NCI-H1092 (cell line): ENCODE measurements around the gene CLTB.

Source experiments
- DNase-seq: peaks from one replicate; lab custom pipeline; 2025; lab: John Stamatoyannopoulos, UW

CLTB gene

GRCh38 chr5:176352116-176352878, 64.0 kb downstream of the CLTB start:
- DNase-seq: no peak

- DNase-seq: no peak
These were observed 65.9 kb downstream of the CLTB start for GRCh38 chr5:176350416-176350815.

- no peak for DNase-seq
These were observed 73.4 kb downstream of the CLTB start for GRCh38 chr5:176342766-176343458.
